Activated naive CD8-positive, alpha-beta T cell treated with anti-CD3 and anti-CD28 coated beads, Interleukin-2, amount 10 ng/mL, durations not matched to agents 7 days and 5 days (primary cell): ENCODE data around the gene GCK. TPM values are rescaled to one million over a fixed set of nuclear protein-coding genes. Genes with fewer than 3 reads are reported as not detected.

ENCODE experiments used
- ATAC-seq: fragments of 150-1000 bp; cut with Tn5 transposase; one replicate; pipeline ENCODE4 v1.10.0; 2021; ENCODE audit warnings: low read depth, moderate library complexity
- POLR2A ChIA-PET: fragments of 350-600 bp; sonication (Branson Sonifier 250); formaldehyde crosslinking; loops from one replicate; lab custom pipeline; 2021; ENCODE audit warnings: antibody characterized with exemption; lab: Charles Lee
- DNase-seq: peaks from one replicate; pipeline ENCODE4 v3.0.0; 2021
- H3K27ac Mint-ChIP-seq: one replicate; pipeline ENCODE4 v1.8.0; 2022; ENCODE audit warnings: mild to moderate bottlenecking, mixed read lengths
- H3K27me3 Mint-ChIP-seq: one replicate; pipeline ENCODE4 v1.8.0; 2022; ENCODE audit warnings: mild to moderate bottlenecking, moderate library complexity, mixed read lengths
- H3K36me3 Mint-ChIP-seq: one replicate; pipeline ENCODE4 v1.8.0; 2021; ENCODE audit warnings: mild to moderate bottlenecking, mixed read lengths
- H3K4me1 Mint-ChIP-seq: one replicate; pipeline ENCODE4 v1.8.0; 2021; ENCODE audit warnings: mixed read lengths
- H3K4me3 Mint-ChIP-seq: one replicate; pipeline ENCODE4 v1.8.0; 2022; ENCODE audit warnings: mild to moderate bottlenecking, moderate library complexity, mixed read lengths
- H3K9me3 Mint-ChIP-seq: one replicate; pipeline ENCODE4 v1.8.0; 2021; ENCODE audit warnings: mixed read lengths
- total RNA-seq, 2 experiments: library from RNA; stranded (reverse); gene quantifications; one replicate each; pipeline ENCODE4 v1.2.3, GENCODE V29; 2021

The GCK gene
- under 1 TPM; 0.23 to 0.30 TPM for total RNA-seq

DNA sequence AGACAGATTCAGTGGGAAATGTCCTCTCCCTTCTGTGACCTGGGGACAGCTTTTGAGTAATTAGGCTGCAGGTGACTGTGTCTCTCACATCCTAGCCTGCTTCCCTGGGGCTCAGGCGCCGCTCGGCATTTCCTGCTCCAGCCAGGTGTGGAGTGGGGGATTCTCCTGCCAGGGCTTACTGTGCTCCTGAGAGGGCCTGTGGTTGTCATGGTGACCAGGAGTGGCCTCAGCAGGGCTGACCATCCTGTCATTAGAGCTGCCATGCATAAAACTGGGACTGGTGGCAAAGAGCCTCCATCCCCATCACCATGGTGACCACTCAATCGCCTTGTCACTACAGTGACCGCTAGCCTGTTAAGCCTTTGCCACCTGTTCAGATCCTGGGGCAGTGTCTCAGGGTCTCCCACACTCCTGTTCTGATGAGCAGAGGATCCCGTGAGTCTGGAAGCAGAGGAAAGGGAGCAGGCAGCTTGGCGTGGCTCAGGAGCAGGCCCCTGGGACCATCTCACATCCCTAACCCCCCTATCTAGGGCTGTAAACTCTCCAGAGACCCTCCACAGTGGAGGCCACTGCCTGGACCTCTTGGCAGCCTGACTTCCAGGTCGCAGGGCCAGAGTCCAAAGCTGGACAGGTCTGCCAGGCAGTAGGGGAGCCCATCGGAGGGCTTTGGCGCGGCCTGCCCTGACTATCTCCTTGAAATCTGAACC is at the start of gene GCK:
GCK (minus strand) TSS at position 154 of the 707 bp plus-strand sequence. CDS start 486 bp downstream, outside the sequence.
- Mint-ChIP-seq H3K4me3 (no peak within 1 kb of the TSS), H3K27ac (no peak within 1 kb of the TSS), H3K27me3 (peaks cover 9% of the 10 kb centered on the region), H3K9me3 (no peaks in the 10 kb centered on the region), H3K4me1 (peaks cover 3% of the 10 kb centered on the region), H3K36me3 (no peaks in the 10 kb centered on the region)
- POLR2A ChIA-PET: no interaction called here
- no peak for ATAC-seq
- DNase-seq: no peak

DNA sequence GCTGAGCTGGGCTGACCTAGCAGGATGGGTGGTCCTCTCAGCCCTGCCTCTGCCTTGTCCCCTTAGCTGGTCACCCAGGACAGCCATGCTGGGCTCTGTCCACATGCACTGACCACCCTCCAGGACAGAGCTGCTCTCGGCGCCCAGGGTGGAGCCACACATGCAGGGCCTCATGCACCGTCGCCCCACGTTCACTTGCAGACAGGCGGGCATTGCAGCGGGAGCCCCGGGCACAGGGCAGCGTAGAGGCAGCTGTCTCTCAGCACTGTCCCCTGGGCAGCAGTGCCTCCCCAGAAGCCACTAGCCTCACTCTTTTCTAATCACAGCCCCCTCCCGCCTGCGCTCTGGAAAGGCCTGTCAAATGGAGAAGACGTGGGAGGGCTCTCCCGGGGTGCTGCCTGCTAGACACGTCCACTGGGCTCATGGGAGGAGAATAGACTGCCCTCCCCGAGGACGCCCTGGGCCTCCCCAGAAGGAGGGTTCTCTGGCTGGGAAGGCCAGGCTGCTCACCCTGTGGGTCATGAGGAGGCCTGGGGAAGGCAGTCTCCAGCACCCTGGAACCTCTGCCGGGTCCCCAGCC is 49.0 kb upstream of the GCK start:
- POLR2A ChIA-PET: no interaction called here
- ATAC-seq (no peak), DNase-seq (no peak)
- Mint-ChIP-seq H3K9me3 (no peaks in the 10 kb centered on the region), H3K36me3 (no peaks in the 10 kb centered on the region), H3K27ac (no peak overlapping the region), H3K27me3 (no peaks in the 10 kb centered on the region), H3K4me1 (peaks cover 2% of the 10 kb centered on the region), H3K4me3 (no peak overlapping the region)

- POLR2A ChIA-PET: no interaction called here
- no peak for ATAC-seq
- no peak for DNase-seq
- no peak overlapping the region for H3K27ac Mint-ChIP-seq
- H3K27me3 Mint-ChIP-seq: no peaks in the 10 kb centered on the region
- peaks cover 2% of the 10 kb centered on the region for H3K4me1 Mint-ChIP-seq
- no peak overlapping the region for H3K4me3 Mint-ChIP-seq
- H3K36me3 Mint-ChIP-seq: no peaks in the 10 kb centered on the region
- H3K9me3 Mint-ChIP-seq: no peaks in the 10 kb centered on the region
These were observed 48.5 kb upstream of the GCK start for GRCh38 chr7:44237696-44238095.

GRCh38 chr7:44236333-44236728 is 47.1 kb upstream of the GCK start:
- Mint-ChIP-seq H3K27ac (no peak overlapping the region), H3K27me3 (no peaks in the 10 kb centered on the region), H3K4me1 (peaks cover 2% of the 10 kb centered on the region), H3K4me3 (no peak overlapping the region), H3K9me3 (no peaks in the 10 kb centered on the region), H3K36me3 (no peaks in the 10 kb centered on the region)
- POLR2A ChIA-PET: no interaction called here
- ATAC-seq: no peak
- DNase-seq: no peak

DNA sequence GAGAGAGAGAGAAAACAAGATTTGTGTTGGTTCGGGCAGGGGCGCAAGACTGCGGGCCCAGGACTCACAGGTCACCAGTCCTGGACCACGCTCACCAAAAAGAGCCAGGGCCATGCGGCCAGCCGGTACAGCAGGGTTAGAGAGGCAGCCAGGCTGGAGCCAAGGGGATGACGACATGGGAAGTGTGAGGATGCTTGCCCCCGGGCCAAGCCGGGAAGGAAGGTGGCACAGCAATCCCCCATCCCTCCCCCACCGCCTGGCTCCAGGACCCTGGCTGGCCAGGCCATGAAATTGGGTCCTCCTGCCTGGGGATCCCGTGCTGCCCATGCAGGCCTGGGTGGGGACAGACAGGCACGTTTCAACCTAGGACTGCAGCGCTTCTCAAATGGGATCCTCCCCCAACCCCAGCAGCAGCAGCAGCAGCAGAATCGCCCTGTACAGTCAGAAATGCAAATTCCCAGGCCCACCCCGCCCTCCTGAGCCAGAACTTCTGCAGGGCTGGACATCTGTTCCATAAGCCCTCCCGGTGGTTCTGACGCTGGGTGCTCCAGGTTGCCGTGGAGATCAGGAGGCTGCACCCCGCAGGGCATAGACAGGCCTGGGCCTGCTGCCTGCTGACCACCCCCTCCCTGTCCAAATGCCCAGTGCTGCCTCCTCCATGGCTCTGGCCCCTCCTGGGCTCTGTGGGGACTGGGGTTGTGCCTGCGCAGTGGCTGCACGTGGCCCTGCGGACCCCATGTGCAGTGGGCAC is 46.5 kb upstream of the GCK start:
- no peaks in the 10 kb centered on the region for H3K36me3 Mint-ChIP-seq
- H3K9me3 Mint-ChIP-seq: no peaks in the 10 kb centered on the region
- H3K4me3 Mint-ChIP-seq: no peak overlapping the region
- POLR2A ChIA-PET: no interaction called here
- H3K4me1 Mint-ChIP-seq: no peaks in the 10 kb centered on the region
- DNase-seq (no peak), ATAC-seq (no peak)
- H3K27me3 Mint-ChIP-seq: no peaks in the 10 kb centered on the region
- H3K27ac Mint-ChIP-seq: no peak overlapping the region

DNA sequence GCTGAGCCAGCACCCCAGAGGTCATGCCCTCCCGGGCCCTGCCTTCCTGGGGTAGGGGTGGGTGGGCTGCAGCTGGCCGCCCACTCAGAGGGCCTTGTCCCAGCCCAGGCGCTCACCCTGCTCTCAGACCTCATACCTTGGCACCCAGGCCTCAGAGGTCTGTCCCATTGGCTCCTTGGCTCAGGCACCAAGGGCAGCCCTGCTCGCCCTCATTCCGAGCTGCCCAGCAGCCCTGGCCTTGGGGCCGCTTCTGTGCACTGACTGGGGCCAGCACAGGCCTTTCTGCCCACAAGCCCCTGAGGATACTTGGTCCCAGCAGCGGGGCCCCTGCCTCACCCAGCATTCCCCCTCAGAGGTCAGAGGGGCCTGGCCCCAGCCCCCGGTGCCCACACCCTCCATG is 45.8 kb upstream of the GCK start:
- DNase-seq: no peak
- H3K4me1 Mint-ChIP-seq: no peaks in the 10 kb centered on the region
- no peaks in the 10 kb centered on the region for H3K36me3 Mint-ChIP-seq
- POLR2A ChIA-PET: no interaction called here
- ATAC-seq: no peak
- no peaks in the 10 kb centered on the region for H3K27me3 Mint-ChIP-seq
- no peak overlapping the region for H3K4me3 Mint-ChIP-seq
- no peak overlapping the region for H3K27ac Mint-ChIP-seq
- H3K9me3 Mint-ChIP-seq: no peaks in the 10 kb centered on the region

- POLR2A ChIA-PET: no interaction called here
- Mint-ChIP-seq H3K27ac (no peak overlapping the region), H3K36me3 (no peaks in the 10 kb centered on the region), H3K9me3 (no peaks in the 10 kb centered on the region), H3K27me3 (no peaks in the 10 kb centered on the region), H3K4me1 (no peaks in the 10 kb centered on the region), H3K4me3 (no peak overlapping the region)
- no peak for ATAC-seq
- no peak for DNase-seq
These were observed 43.9 kb upstream of the GCK start for GRCh38 chr7:44232901-44233715.

DNA sequence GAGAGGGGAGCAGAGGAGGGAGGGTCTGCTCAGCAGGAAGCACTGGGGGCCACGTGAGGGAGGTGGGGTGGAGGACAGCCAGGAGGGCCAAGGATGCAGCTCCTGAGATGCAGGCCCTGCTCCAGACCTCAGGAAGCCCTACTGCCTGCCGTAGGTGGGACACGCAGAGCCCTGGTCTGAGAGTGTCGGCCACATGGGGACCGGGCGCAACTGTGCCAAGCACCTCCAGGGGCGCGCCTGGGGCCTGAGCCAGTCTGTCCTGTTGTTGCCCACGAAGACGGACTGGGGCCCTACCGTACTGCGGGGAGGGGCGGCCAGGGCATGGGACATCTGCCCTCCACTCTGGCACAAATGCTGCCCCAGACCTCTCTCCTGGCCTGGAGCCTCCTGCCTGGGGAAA is 43.2 kb upstream of the GCK start:
- Mint-ChIP-seq H3K36me3 (no peaks in the 10 kb centered on the region), H3K9me3 (no peaks in the 10 kb centered on the region), H3K4me3 (no peak overlapping the region), H3K4me1 (no peaks in the 10 kb centered on the region), H3K27ac (no peak overlapping the region), H3K27me3 (no peaks in the 10 kb centered on the region)
- DNase-seq (no peak), ATAC-seq (no peak)
- POLR2A ChIA-PET: no interaction called here

DNA sequence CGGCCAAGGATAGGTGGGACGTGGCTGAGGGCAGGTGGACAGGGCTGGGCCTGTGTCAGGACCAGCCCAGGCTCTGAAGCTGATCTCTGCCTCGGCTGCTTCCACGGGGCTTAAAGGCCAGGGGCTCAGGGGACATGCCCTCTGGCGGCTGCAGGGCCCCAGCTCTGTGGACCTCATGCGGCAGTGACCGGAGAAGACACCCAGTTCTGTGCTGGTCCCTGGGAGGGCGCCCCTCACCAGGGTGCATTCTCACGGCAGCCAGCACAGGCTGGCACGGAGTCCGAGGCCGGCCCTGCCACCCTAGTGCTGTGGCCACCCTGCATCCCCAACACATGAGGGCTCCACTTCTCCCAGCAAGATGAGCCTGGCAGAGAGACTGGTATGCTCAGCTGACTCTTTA is 41.8 kb upstream of the GCK start:
- H3K36me3 Mint-ChIP-seq: no peaks in the 10 kb centered on the region
- DNase-seq (no peak), ATAC-seq (no peak)
- no peak overlapping the region for H3K4me3 Mint-ChIP-seq
- H3K9me3 Mint-ChIP-seq: no peaks in the 10 kb centered on the region
- no peaks in the 10 kb centered on the region for H3K4me1 Mint-ChIP-seq
- POLR2A ChIA-PET: no interaction called here
- H3K27ac Mint-ChIP-seq: no peak overlapping the region
- H3K27me3 Mint-ChIP-seq: no peaks in the 10 kb centered on the region

DNA sequence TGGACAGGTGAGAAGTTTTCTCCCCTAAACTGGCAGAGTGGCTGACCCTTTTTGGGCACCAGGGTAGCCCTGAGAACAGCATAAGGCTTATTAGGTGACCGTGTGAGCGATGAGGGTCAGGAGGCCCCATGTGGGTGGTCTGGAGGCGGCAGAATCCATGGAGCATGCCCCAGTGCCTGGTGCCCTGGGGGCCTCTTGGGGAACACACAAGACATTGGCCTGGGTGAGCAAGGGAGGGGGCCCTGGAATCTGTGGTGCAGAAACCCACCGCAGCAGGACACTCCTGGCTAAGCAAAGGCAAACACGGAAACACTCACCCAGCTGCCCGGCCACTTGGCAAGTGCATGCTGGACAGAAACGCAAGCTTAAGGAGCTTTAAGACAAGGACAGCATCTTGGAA is 41.0 kb upstream of the GCK start:
- no peaks in the 10 kb centered on the region for H3K4me1 Mint-ChIP-seq
- no peak overlapping the region for H3K4me3 Mint-ChIP-seq
- H3K9me3 Mint-ChIP-seq: no peaks in the 10 kb centered on the region
- no peak overlapping the region for H3K27ac Mint-ChIP-seq
- ATAC-seq (no peak), DNase-seq (no peak)
- H3K36me3 Mint-ChIP-seq: no peaks in the 10 kb centered on the region
- POLR2A ChIA-PET: no interaction called here
- H3K27me3 Mint-ChIP-seq: no peaks in the 10 kb centered on the region

GRCh38 chr7:44229546-44230105 is 40.4 kb upstream of the GCK start:
- no peak for DNase-seq
- H3K4me1 Mint-ChIP-seq: no peaks in the 10 kb centered on the region
- H3K27me3 Mint-ChIP-seq: no peaks in the 10 kb centered on the region
- H3K9me3 Mint-ChIP-seq: no peaks in the 10 kb centered on the region
- H3K27ac Mint-ChIP-seq: no peak overlapping the region
- H3K36me3 Mint-ChIP-seq: no peaks in the 10 kb centered on the region
- POLR2A ChIA-PET: no interaction called here
- no peak overlapping the region for H3K4me3 Mint-ChIP-seq
- no peak for ATAC-seq

DNA sequence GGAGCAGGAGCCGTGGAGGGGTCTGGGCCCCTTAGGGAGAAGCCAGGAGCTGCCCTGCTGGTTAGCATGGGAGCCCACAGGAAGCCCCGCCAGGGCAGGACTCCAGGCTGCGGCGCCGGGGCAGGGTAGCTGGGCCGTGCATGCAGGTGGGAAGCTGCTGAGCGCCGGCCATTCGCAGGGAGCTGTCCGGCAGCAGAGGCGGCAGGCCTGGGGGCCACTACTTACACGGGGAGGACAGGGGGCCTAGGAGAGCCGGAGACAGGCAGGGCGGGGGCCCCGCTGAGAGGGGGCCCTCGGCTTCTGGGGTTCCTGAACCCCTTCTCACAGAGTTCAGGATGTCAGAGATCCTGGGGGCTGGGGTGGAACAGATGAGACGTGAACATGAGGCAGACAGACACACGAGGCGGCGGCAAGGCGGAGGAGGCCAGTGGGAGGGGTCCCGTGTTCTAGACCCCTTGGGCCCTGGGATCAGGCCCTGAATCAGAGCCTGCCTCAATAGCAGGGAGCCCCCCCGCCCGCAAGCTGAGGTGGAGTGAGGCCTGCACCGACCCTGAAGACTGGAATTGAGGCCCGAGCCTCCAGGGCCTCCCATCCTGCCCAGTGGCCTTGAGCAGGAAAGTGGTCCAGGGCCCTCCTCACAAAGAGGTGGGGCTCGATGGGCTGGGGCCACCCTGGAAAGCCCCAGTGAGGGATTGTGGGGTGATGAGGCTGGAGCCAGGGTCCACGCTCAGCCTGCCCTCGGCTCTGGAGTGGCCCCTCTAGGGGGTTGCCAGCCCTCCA is 39.5 kb upstream of the GCK start:
- no peaks in the 10 kb centered on the region for H3K36me3 Mint-ChIP-seq
- no peak overlapping the region for H3K27ac Mint-ChIP-seq
- no peaks in the 10 kb centered on the region for H3K4me1 Mint-ChIP-seq
- no peak for ATAC-seq
- no peak for DNase-seq
- H3K27me3 Mint-ChIP-seq: no peaks in the 10 kb centered on the region
- no peaks in the 10 kb centered on the region for H3K9me3 Mint-ChIP-seq
- POLR2A ChIA-PET: no interaction called here
- no peak overlapping the region for H3K4me3 Mint-ChIP-seq

- H3K36me3 Mint-ChIP-seq: no peaks in the 10 kb centered on the region
- DNase-seq: no peak
- ATAC-seq: no peak
- H3K9me3 Mint-ChIP-seq: no peaks in the 10 kb centered on the region
- no peak overlapping the region for H3K4me3 Mint-ChIP-seq
- POLR2A ChIA-PET: no interaction called here
- no peak overlapping the region for H3K27ac Mint-ChIP-seq
- H3K27me3 Mint-ChIP-seq: no peaks in the 10 kb centered on the region
- H3K4me1 Mint-ChIP-seq: no peaks in the 10 kb centered on the region
These were observed 38.7 kb upstream of the GCK start for GRCh38 chr7:44227911-44228310.
